H1 (cell line): Measurements from ENCODE around the gene PHETA1. TPM values are rescaled to one million over a fixed set of nuclear protein-coding genes. Genes with fewer than 3 reads are reported as not detected.

Experiments
- CTCF ChIA-PET: fragments of 300-600 bp; sonication (Branson Sonifier 250); formaldehyde crosslinking; loops from one replicate; lab custom pipeline; 2021; ENCODE audit not compliant: partially characterized antibody; lab: Charles Lee
- POLR2A ChIA-PET: fragments of 300-600 bp; sonication (Branson Sonifier 250); formaldehyde crosslinking; loops from one replicate; lab custom pipeline; 2021; ENCODE audit warnings: inconsistent platforms; ENCODE audit not compliant: partially characterized antibody; lab: Charles Lee
- DNase-seq, 2 experiments: peaks; one replicate each; pipeline versions ENCODE4 v3.0.0 to v3.0.0-alpha.2; 2010 to 2022; ENCODE audit warnings: low spot score in 2 of 2, low read depth in 1 of 2, mixed read lengths in 1 of 2
- FAIRE-seq: peaks from 2 replicates; lab custom pipeline; 2011; peaks lifted over from hg19 to GRCh38; lab: Jason Lieb, UNC
- H2AFZ ChIP-seq: 2 replicates; pipeline ENCODE4 v1.8.1; 2012; ENCODE audit warnings: low read length, inconsistent platforms
- H2AK5ac ChIP-seq: 2 replicates; pipeline ENCODE4 v1.6.1; 2013; ENCODE audit warnings: low read depth, low read length
- H2BK120ac ChIP-seq: replicated peaks from 2 replicates; pipeline ENCODE3; 2013; ENCODE audit warnings: low read depth, low read length, inconsistent platforms
- H2BK12ac ChIP-seq: 2 replicates; pipeline ENCODE4 v1.6.1; 2013; ENCODE audit warnings: low read depth, low read length
- H2BK15ac ChIP-seq: 2 replicates; pipeline ENCODE4 v1.6.1; 2013; ENCODE audit warnings: low read length
- H2BK20ac ChIP-seq: 2 replicates; pipeline ENCODE4 v1.6.1; 2013; ENCODE audit warnings: low read length
- H2BK5ac ChIP-seq: 2 replicates; pipeline ENCODE4 v1.6.1; 2013; ENCODE audit warnings: low read depth, low read length
- H3K14ac ChIP-seq: 2 replicates; pipeline ENCODE4 v1.6.1; 2013; ENCODE audit warnings: inconsistent platforms; ENCODE audit not compliant: insufficient read length
- H3K18ac ChIP-seq: 2 replicates; pipeline ENCODE4 v1.6.1; 2013; ENCODE audit warnings: low read length; ENCODE audit errors: extremely low read depth
- H3K23ac ChIP-seq: 2 replicates; pipeline ENCODE4 v1.6.1; 2013; ENCODE audit warnings: inconsistent platforms; ENCODE audit not compliant: insufficient read length
- H3K23me2 ChIP-seq: 2 replicates; pipeline ENCODE4 v1.6.1; 2013; ENCODE audit warnings: low read depth, low read length
- H3K27ac ChIP-seq: 2 replicates; pipeline ENCODE4 v1.6.1; 2011; ENCODE audit warnings: low read depth, low read length, inconsistent platforms
- H3K27me3 ChIP-seq, 4 experiments: replicated peaks in 1 of 4; 1 replicate in 1 of 4; 2 replicates in 3 of 4; pipeline versions ENCODE4 v1.6.1 to v1.8.1; 2011 to 2013; ENCODE audit warnings: low read length in 3 of 4, mild to moderate bottlenecking in 3 of 4, inconsistent platforms in 2 of 4, mixed read lengths in 2 of 4, moderate library complexity in 1 of 4; ENCODE audit not compliant: control insufficient read depth in 3 of 4, insufficient read depth in 3 of 4; ENCODE audit errors: extremely low read depth in 1 of 4
- H3K36me3 ChIP-seq, 4 experiments: 2 replicates each; pipeline versions ENCODE4 v1.6.1 to v1.8.1; 2011 to 2013; ENCODE audit warnings: mild to moderate bottlenecking in 4 of 4, low read length in 3 of 4, moderate library complexity in 2 of 4, control low read depth in 1 of 4, inconsistent platforms in 1 of 4; ENCODE audit not compliant: insufficient read depth in 4 of 4, control insufficient read depth in 2 of 4
- H3K4ac ChIP-seq: replicated peaks from 2 replicates; pipeline ENCODE3; 2013; ENCODE audit warnings: low read length, low read depth, mixed read lengths, inconsistent platforms; ENCODE audit not compliant: insufficient read length
- H3K4me1 ChIP-seq, 4 experiments: replicated peaks in 1 of 4; 1 replicate in 1 of 4; 2 replicates in 3 of 4; pipeline versions ENCODE4 v1.6.1 to v1.8.1; 2011 to 2013; ENCODE audit warnings: low read length in 3 of 4, inconsistent platforms in 2 of 4, mixed read lengths in 1 of 4; ENCODE audit not compliant: insufficient read depth in 4 of 4, control insufficient read depth in 3 of 4
- H3K4me2 ChIP-seq, 2 experiments: 2 replicates each; pipeline versions ENCODE4 v1.6.1 to v1.8.1; 2011 to 2013; ENCODE audit warnings: low read depth in 2 of 2, low read length in 2 of 2, control low read depth in 1 of 2, inconsistent platforms in 1 of 2, mild to moderate bottlenecking in 1 of 2; ENCODE audit not compliant: insufficient read depth in 1 of 2
- H3K4me3 ChIP-seq, 4 experiments: fragments of 200-600, 300-600 bp in 1 of 4; sonication (generic), shearing (Covaris generic), sonication (Bioruptor Twin) in 1 of 4; 2 replicates each; pipeline versions ENCODE4 v1.5.1 to v1.8.1; 2011 to 2016; ENCODE audit warnings: low read length in 4 of 4, low read depth in 3 of 4, control low read depth in 2 of 4, inconsistent platforms in 2 of 4, mild to moderate bottlenecking in 2 of 4, mixed read lengths in 1 of 4, moderate library complexity in 1 of 4; ENCODE audit not compliant: insufficient read depth in 2 of 4; ENCODE audit errors: extremely low read depth in 1 of 4
- H3K56ac ChIP-seq: replicated peaks from 2 replicates; pipeline ENCODE3; 2013; ENCODE audit warnings: low read depth, mild to moderate bottlenecking, mixed read lengths, low read length, inconsistent platforms; ENCODE audit not compliant: insufficient read length
- H3K79me1 ChIP-seq: 2 replicates; pipeline ENCODE4 v1.6.1; 2013; ENCODE audit warnings: low read depth, low read length, control low read depth
- H3K79me2 ChIP-seq, 2 experiments: 2 replicates each; pipeline versions ENCODE4 v1.6.1 to v1.8.1; 2012 to 2013; ENCODE audit warnings: low read length in 2 of 2, mild to moderate bottlenecking in 2 of 2, inconsistent platforms in 1 of 2; ENCODE audit not compliant: insufficient read depth in 2 of 2, control insufficient read depth in 1 of 2
- H3K9ac ChIP-seq, 4 experiments: replicated peaks in 1 of 4; 1 replicate in 1 of 4; 2 replicates in 3 of 4; pipeline versions ENCODE4 v1.6.1 to v1.8.1; 2011 to 2013; ENCODE audit warnings: low read depth in 3 of 4, low read length in 3 of 4, control low read depth in 2 of 4, mild to moderate bottlenecking in 2 of 4, moderate library complexity in 2 of 4, inconsistent platforms in 1 of 4; ENCODE audit errors: extremely low read depth in 1 of 4
- H3K9me3 ChIP-seq, 2 experiments: 2 replicates each; pipeline versions ENCODE4 v1.6.1 to v1.8.1; 2012 to 2013; ENCODE audit warnings: mild to moderate bottlenecking in 2 of 2, moderate library complexity in 2 of 2, control low read depth in 1 of 2, inconsistent platforms in 1 of 2, low read depth in 1 of 2, low read length in 1 of 2, mixed read lengths in 1 of 2; ENCODE audit not compliant: insufficient read depth in 2 of 2
- H4K20me1 ChIP-seq, 2 experiments: replicated peaks in 1 of 2; 2 replicates each; pipeline versions ENCODE3 to v1.8.1; 2011 to 2013; ENCODE audit warnings: inconsistent platforms in 2 of 2, low read length in 2 of 2, mild to moderate bottlenecking in 1 of 2; ENCODE audit not compliant: insufficient read depth in 2 of 2, control insufficient read depth in 1 of 2
- H4K5ac ChIP-seq: 2 replicates; pipeline ENCODE4 v1.6.1; 2013; ENCODE audit warnings: low read length, low read depth, mixed read lengths, inconsistent platforms; ENCODE audit not compliant: insufficient read length
- H4K8ac ChIP-seq: 2 replicates; pipeline ENCODE4 v1.8.0; 2013; ENCODE audit warnings: mild to moderate bottlenecking, moderate library complexity, low read length, inconsistent platforms; ENCODE audit not compliant: insufficient read depth; ENCODE audit errors: extremely low read depth
- H4K91ac ChIP-seq: replicated peaks from 2 replicates; pipeline ENCODE3; 2013; ENCODE audit warnings: low read length, mixed read lengths, inconsistent platforms; ENCODE audit not compliant: insufficient read length
- BRCA1 ChIP-seq: IDR thresholded peaks from 2 replicates; pipeline ENCODE4 v1.6.1; 2012; ENCODE audit warnings: low read depth, low read length, improper control_type of control experiment
- CHD2 ChIP-seq: IDR thresholded peaks from 2 replicates; pipeline ENCODE4 v1.6.1; 2012; ENCODE audit warnings: low read length, improper control_type of control experiment
- EGR1 ChIP-seq: IDR thresholded peaks from 2 replicates; pipeline ENCODE4 v1.6.1; 2011; ENCODE audit warnings: low read depth, low read length, borderline replicate concordance
- GABPA ChIP-seq: IDR thresholded peaks from 2 replicates; pipeline ENCODE4 v1.6.1; 2011; ENCODE audit warnings: mild to moderate bottlenecking, low read length, moderate library complexity, borderline replicate concordance; ENCODE audit not compliant: insufficient read depth
- KDM4A ChIP-seq: IDR thresholded peaks from one replicate; pipeline ENCODE4 v1.7.1; 2012; ENCODE audit warnings: low read depth, mild to moderate bottlenecking, moderate library complexity, low read length, inconsistent platforms; ENCODE audit not compliant: severe bottlenecking
- POU5F1 ChIP-seq: IDR thresholded peaks from 2 replicates; pipeline ENCODE4 v1.6.1; 2011; ENCODE audit warnings: low read depth, mild to moderate bottlenecking, low read length, moderate library complexity
- SIRT6 ChIP-seq: IDR thresholded peaks from one replicate; pipeline ENCODE4 v1.7.1; 2012; ENCODE audit warnings: low read length, inconsistent platforms
- SIX5 ChIP-seq: IDR thresholded peaks from 2 replicates; pipeline ENCODE4 v1.6.1; 2011; ENCODE audit warnings: mild to moderate bottlenecking, low read depth, low read length
- SP2 ChIP-seq: IDR thresholded peaks from 2 replicates; pipeline ENCODE4 v1.6.1; 2012; ENCODE audit warnings: mild to moderate bottlenecking, low read length, inconsistent platforms
- SP4 ChIP-seq: IDR thresholded peaks from 2 replicates; pipeline ENCODE4 v1.6.1; 2012; ENCODE audit warnings: low read length, inconsistent platforms
- TAF7 ChIP-seq: optimal IDR thresholded peaks from 2 replicates; pipeline ENCODE3; 2011; ENCODE audit warnings: low read depth, mild to moderate bottlenecking, inconsistent platforms, low read length, moderate library complexity, borderline replicate concordance
- TCF12 ChIP-seq: IDR thresholded peaks from 2 replicates; pipeline ENCODE4 v1.6.1; 2011; ENCODE audit warnings: low read depth, mild to moderate bottlenecking, low read length
- WGBS, 2 experiments: shearing (Covaris generic) in 1 of 2; methylation state at CpG; one replicate each; pipeline versions ENCODE4 v1.1.6 to v1.1.7; 2013 to 2015; ENCODE audit warnings: low lambda C conversion rate in 2 of 2, mixed read lengths in 2 of 2, inconsistent platforms in 1 of 2, low coverage in 1 of 2, missing lambda C conversion rate in 1 of 2; ENCODE audit not compliant: insufficient replicate concordance in 2 of 2, insufficient coverage in 1 of 2, insufficient read length in 1 of 2; ENCODE audit errors: extremely low coverage in 1 of 2, missing lambda C conversion rate in 1 of 2; 5-methylcytosine and 5-hydroxymethylcytosine counted together
- polyA plus RNA-seq, 7 experiments: library from polyadenylated mRNA; depleted of rRNA in 3 of 7; stranded (reverse) in 5 of 7; unstranded in 2 of 7; fragments of >200 nt in 5 of 7; fragments of 200-250 nt in 2 of 7; gene quantifications; 1 replicate in 5 of 7; 2 replicates in 1 of 7; 4 replicates in 1 of 7; pipeline versions ENCODE4 v1.2.1 to v1.2.3, GENCODE V29; 2011 to 2013; ENCODE audit warnings: missing spikeins in 2 of 7, mixed read lengths in 2 of 7
- total RNA-seq: library from RNA; stranded (reverse); fragmentation: NEBNext Ultra II Directional; extraction: Animal tissue kit (Norgen Biotek cat#: 25700); gene quantifications from 2 replicates; pipeline ENCODE4 v1.2.1, GENCODE V29; 2021

The PHETA1 gene
- total and polyA plus RNA-seq, 2 of the 8 experiments (the other 6 are each of a cell fraction or from before 2014, with no cell fraction given) = 5.2 to 12.3 TPM

DNA sequence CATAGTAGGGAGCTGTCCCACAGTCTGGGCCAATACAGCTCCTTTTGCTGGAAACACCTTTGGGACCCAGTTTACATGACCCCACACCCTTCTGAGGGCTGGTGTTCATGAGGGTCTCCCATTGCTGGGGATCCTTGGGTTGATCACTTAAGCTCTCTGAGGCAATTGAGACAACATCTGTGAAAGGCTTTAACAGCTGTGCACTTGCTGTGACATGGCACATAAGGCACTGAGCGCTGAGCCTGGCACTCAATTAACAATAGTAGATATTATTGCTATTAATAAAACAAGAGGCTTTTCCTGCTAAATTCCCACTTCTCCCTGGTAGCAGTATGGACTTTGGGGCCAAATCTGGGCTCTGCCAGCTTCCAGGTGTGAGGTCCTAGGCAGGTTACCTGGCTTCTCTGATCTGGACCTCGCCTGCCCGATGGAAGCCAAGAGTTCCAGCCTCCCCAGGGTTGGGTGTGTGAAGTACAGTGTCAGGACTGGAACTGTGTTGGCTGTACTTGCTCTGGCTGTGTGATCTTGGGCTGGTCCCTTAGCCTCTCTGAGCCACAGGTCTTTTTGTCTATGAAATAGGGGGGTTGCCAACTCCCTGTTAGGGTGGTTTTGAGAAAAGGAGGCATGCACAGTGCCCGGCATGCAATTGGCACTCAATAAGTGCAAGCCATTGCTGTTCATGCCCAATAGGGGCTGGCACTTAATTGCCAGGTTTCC, 39.9 kb upstream of the PHETA1 start:
- H3K36me3 ChIP-seq = no peaks in the 10 kb centered on the region
- no peak overlapping the region for H3K9ac ChIP-seq
- no peak overlapping the region for H2AFZ ChIP-seq
- no peak for FAIRE-seq
- H3K56ac ChIP-seq = no peak overlapping the region
- H3K18ac ChIP-seq = no peak overlapping the region; the same call in 1 of the 2 replicates
- no peaks in the 10 kb centered on the region for H3K27me3 ChIP-seq
- H3K4me3 ChIP-seq = no peak overlapping the region
- H3K23me2 ChIP-seq = peaks cover 11% of the 10 kb centered on the region; the same call in 1 of the 2 replicates
- peaks cover 26 to 70% (median 49%) of the 10 kb centered on the region in 4 experiments for H3K4me1 ChIP-seq
- no peak overlapping the region for H2BK15ac ChIP-seq
- H4K8ac ChIP-seq = no peak overlapping the region
- H4K5ac ChIP-seq = no peak overlapping the region
- peaks cover 14% of the 10 kb centered on the region for H3K79me1 ChIP-seq
- no peak overlapping the region for H3K23ac ChIP-seq
- H3K27ac ChIP-seq = no peak overlapping the region
- H3K79me2 ChIP-seq = peaks cover 36 to 75% of the 10 kb centered on the region in 2 experiments
- DNase-seq = no peak
- POLR2A ChIA-PET = interaction anchor here (0.7 to 4.3 kb wide), 11 partner anchors 10 to 43 kb away, joined by 3 to 29 read pairs (median 5); no protein-coding TSS in a partner anchor
- CTCF ChIA-PET = interaction anchor here (0.8 to 22.8 kb wide), 4 partner anchors 12 to 40 kb away, joined by 3 to 838 read pairs (median 8); no protein-coding TSS in a partner anchor
- H3K4me2 ChIP-seq = no peak overlapping the region; a peak in 1 of 4 replicates
- H2BK120ac ChIP-seq = no peak overlapping the region
- peak overlapping the region; percentile 68; the same call in 1 of the 2 replicates for H2BK5ac ChIP-seq
- H4K91ac ChIP-seq = peak overlapping the region; percentile 27
- H2BK20ac ChIP-seq = no peak overlapping the region
- no peak overlapping the region for H3K4ac ChIP-seq
- H2BK12ac ChIP-seq = peak overlapping the region; percentile 40
- TF ChIP-seq BRCA1 = no peak
- no peak for TF ChIP-seq TAF7
- TF ChIP-seq KDM4A = no peak
- TF ChIP-seq SIRT6 = no peak
- TF ChIP-seq SP2 = no peak
- no peak for TF ChIP-seq POU5F1
- TF ChIP-seq GABPA = no peak
- no peak for TF ChIP-seq SIX5
- no peak for TF ChIP-seq SP4
- TF ChIP-seq EGR1 = no peak
- TF ChIP-seq TCF12 = no peak
- no peak for TF ChIP-seq CHD2
- WGBS, 2 experiments = 87% methylated on average over 4 of the region's 4 CpGs; no CpG with 5 or more reads in 1 of the 2 experiments
- no peak overlapping the region for H3K14ac ChIP-seq
- H4K20me1 ChIP-seq = peaks cover 16 to 24% of the 10 kb centered on the region in 2 experiments
- H3K9me3 ChIP-seq = no peaks in the 10 kb centered on the region
- H2AK5ac ChIP-seq = no peak overlapping the region; the same call in 1 of the 2 replicates
